Duodenal mucosa (tissue), 2 donors: ENCODE results near the gene FTCDNL1.

Experiments used
- H3K27ac ChIP-seq: one replicate; pipeline ENCODE4 v1.7.0; 2013; ENCODE audit warnings: low read depth, low read length
- H3K27me3 ChIP-seq, 2 donors: one replicate each; pipeline ENCODE4 v1.7.0; 2013; ENCODE audit warnings: low read length in 2 of 2, control low read depth in 1 of 2; ENCODE audit not compliant: insufficient read depth in 2 of 2, control insufficient read depth in 1 of 2
- H3K36me3 ChIP-seq, 2 donors: one replicate each; pipeline ENCODE4 v1.7.0; 2013; ENCODE audit warnings: low read length in 2 of 2, control low read depth in 1 of 2; ENCODE audit not compliant: insufficient read depth in 2 of 2, control insufficient read depth in 1 of 2
- H3K4me1 ChIP-seq, 2 donors: one replicate each; pipeline ENCODE4 v1.7.0; 2013; ENCODE audit warnings: low read length in 2 of 2, control low read depth in 1 of 2; ENCODE audit not compliant: insufficient read depth in 2 of 2, control insufficient read depth in 1 of 2
- H3K4me3 ChIP-seq, 2 donors: one replicate each; pipeline ENCODE4 v1.7.0; 2013; ENCODE audit warnings: low read length in 2 of 2, low read depth in 1 of 2
- H3K9ac ChIP-seq, 2 donors: one replicate each; pipeline ENCODE4 v1.7.0; 2013; ENCODE audit warnings: low read length in 2 of 2, low read depth in 1 of 2
- H3K9me3 ChIP-seq, 2 donors: one replicate each; pipeline ENCODE4 v1.7.0; 2013; ENCODE audit warnings: low read length in 2 of 2, control low read depth in 1 of 2; ENCODE audit not compliant: control insufficient read depth in 1 of 2

Gene FTCDNL1

GRCh38 chr2:199850718-199851500 is at the start of gene FTCDNL1:
TSS of gene FTCDNL1 (minus strand) at chr2:199851192. CDS start at chr2:199848962, 2,230 bp downstream.
- H3K27me3 ChIP-seq: no peaks in the 10 kb centered on the region
- H3K9ac ChIP-seq: peak within 1 kb of the TSS; percentile 52 to 58
- H3K9me3 ChIP-seq: no peaks in the 10 kb centered on the region
- peak within 1 kb of the TSS; percentile 71 to 77 for H3K4me3 ChIP-seq
- peaks cover 0 to 4% of the 10 kb centered on the region in 2 donors for H3K4me1 ChIP-seq
- peak within 1 kb of the TSS; percentile 64 for H3K27ac ChIP-seq
- H3K36me3 ChIP-seq: no peaks in the 10 kb centered on the region

- H3K36me3 ChIP-seq: no peaks in the 10 kb centered on the region
- H3K4me3 ChIP-seq: no peak overlapping the region
- no peak overlapping the region for H3K9ac ChIP-seq
- H3K27ac ChIP-seq: no peak overlapping the region
- no peaks in the 10 kb centered on the region for H3K27me3 ChIP-seq
- H3K9me3 ChIP-seq: no peaks in the 10 kb centered on the region
- no peaks in the 10 kb centered on the region for H3K4me1 ChIP-seq
Measured at GRCh38 chr2:199896617-199897016, 45.6 kb upstream of the FTCDNL1 start.

GRCh38 chr2:199895406-199895805 is 44.4 kb upstream of the FTCDNL1 start:
- Histone ChIP-seq H3K4me1 (no peaks in the 10 kb centered on the region), H3K27ac (no peak overlapping the region), H3K9me3 (no peaks in the 10 kb centered on the region), H3K9ac (no peak overlapping the region), H3K36me3 (no peaks in the 10 kb centered on the region), H3K27me3 (no peaks in the 10 kb centered on the region), H3K4me3 (no peak overlapping the region)

- no peak overlapping the region for H3K4me3 ChIP-seq
- no peaks in the 10 kb centered on the region for H3K36me3 ChIP-seq
- H3K9ac ChIP-seq: no peak overlapping the region
- H3K27me3 ChIP-seq: no peaks in the 10 kb centered on the region
- no peaks in the 10 kb centered on the region for H3K9me3 ChIP-seq
- H3K27ac ChIP-seq: no peak overlapping the region
- no peaks in the 10 kb centered on the region for H3K4me1 ChIP-seq
Measured at GRCh38 chr2:199883474-199884212, 32.7 kb upstream of the FTCDNL1 start.

GRCh38 chr2:199882667-199883066 is 31.7 kb upstream of the FTCDNL1 start:
- H3K36me3 ChIP-seq: no peaks in the 10 kb centered on the region
- no peak overlapping the region for H3K9ac ChIP-seq
- no peak overlapping the region for H3K4me3 ChIP-seq
- no peaks in the 10 kb centered on the region for H3K4me1 ChIP-seq
- no peaks in the 10 kb centered on the region for H3K9me3 ChIP-seq
- H3K27me3 ChIP-seq: no peaks in the 10 kb centered on the region
- no peak overlapping the region for H3K27ac ChIP-seq

GRCh38 chr2:199875400-199875799 is 24.4 kb upstream of the FTCDNL1 start:
- Histone ChIP-seq H3K9ac (no peak overlapping the region), H3K27ac (no peak overlapping the region), H3K4me3 (no peak overlapping the region), H3K36me3 (no peaks in the 10 kb centered on the region), H3K4me1 (no peaks in the 10 kb centered on the region), H3K27me3 (no peaks in the 10 kb centered on the region), H3K9me3 (peaks cover 14% of the 10 kb centered on the region in 2 donors)

- H3K4me3 ChIP-seq: no peak overlapping the region
- no peaks in the 10 kb centered on the region for H3K4me1 ChIP-seq
- no peak overlapping the region for H3K27ac ChIP-seq
Measured at GRCh38 chr2:199874209-199874608, 23.2 kb upstream of the FTCDNL1 start.

GRCh38 chr2:199870581-199870980 is 19.6 kb upstream of the FTCDNL1 start:
- H3K27ac ChIP-seq: no peak overlapping the region
- no peaks in the 10 kb centered on the region for H3K27me3 ChIP-seq
- H3K9ac ChIP-seq: no peak overlapping the region
- peaks cover 14% of the 10 kb centered on the region in 2 donors for H3K9me3 ChIP-seq
- H3K4me1 ChIP-seq: no peaks in the 10 kb centered on the region
- H3K36me3 ChIP-seq: no peaks in the 10 kb centered on the region
- H3K4me3 ChIP-seq: no peak overlapping the region

More at GRCh38 chr2:199874209-199874608, 23.2 kb upstream of the FTCDNL1 start:
- Histone ChIP-seq H3K36me3 (no peaks in the 10 kb centered on the region), H3K27me3 (no peaks in the 10 kb centered on the region), H3K9me3 (peaks cover 14% of the 10 kb centered on the region in 2 donors), H3K9ac (no peak overlapping the region)

GRCh38 chr2:199869653-199870052 is 18.7 kb upstream of the FTCDNL1 start:
- Histone ChIP-seq H3K27ac (no peak overlapping the region), H3K9me3 (peaks cover 6 to 10% of the 10 kb centered on the region in 2 donors), H3K4me1 (no peaks in the 10 kb centered on the region), H3K36me3 (no peaks in the 10 kb centered on the region), H3K4me3 (no peak overlapping the region), H3K9ac (no peak overlapping the region), H3K27me3 (no peaks in the 10 kb centered on the region)

- Histone ChIP-seq H3K36me3 (no peaks in the 10 kb centered on the region), H3K27me3 (no peaks in the 10 kb centered on the region), H3K9ac (no peak overlapping the region), H3K4me1 (no peaks in the 10 kb centered on the region), H3K4me3 (no peak overlapping the region), H3K27ac (no peak overlapping the region), H3K9me3 (peaks cover 2 to 5% of the 10 kb centered on the region in 2 donors)
Measured at GRCh38 chr2:199869227-199869541, 18.2 kb upstream of the FTCDNL1 start.
